ENCODE results near the gene SPTLC3. TPM values are rescaled to one million over a fixed set of nuclear protein-coding genes. Genes with fewer than 3 reads are reported as not detected.

SPTLC3 gene
- total and polyA plus RNA-seq, 2 experiments from 2014 or later: 0.52 to 0.66 TPM

DNA sequence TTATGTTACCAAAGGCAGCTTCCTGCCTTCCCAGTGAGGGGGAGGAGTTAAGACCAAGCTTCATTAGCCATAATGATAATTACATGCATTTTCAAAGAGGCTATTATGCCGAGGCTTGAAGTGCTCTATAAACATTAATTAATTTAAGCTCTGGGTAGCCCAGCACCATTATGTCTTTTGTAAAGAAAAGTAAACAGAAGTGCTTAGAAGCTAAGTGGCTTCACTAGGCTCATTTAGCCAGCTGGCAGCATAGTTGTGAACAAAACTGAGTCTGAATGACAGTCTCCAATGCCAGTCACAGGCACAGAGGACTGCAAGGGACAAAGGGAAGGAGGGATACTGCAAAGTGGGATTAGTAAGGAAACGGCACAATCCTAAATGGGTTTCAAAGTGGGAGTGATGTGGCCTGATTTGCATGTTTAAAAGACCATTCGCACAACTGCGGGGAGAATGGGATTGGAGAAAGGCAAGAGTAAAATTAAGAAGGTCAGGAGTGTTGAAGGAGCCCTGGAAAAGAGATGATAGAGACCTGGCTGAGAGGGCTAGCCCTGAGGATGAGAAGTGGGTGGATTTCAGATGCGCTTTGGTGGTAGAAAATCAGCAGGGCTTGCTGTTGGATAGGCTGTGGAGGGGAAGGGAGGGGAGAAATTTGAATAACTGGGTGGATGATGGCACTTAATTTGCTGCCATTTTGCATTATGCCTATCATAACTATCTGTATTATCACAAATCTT, 192.2 kb downstream of the SPTLC3 start (continued):
- TF ChIP-seq, protein P1, sequence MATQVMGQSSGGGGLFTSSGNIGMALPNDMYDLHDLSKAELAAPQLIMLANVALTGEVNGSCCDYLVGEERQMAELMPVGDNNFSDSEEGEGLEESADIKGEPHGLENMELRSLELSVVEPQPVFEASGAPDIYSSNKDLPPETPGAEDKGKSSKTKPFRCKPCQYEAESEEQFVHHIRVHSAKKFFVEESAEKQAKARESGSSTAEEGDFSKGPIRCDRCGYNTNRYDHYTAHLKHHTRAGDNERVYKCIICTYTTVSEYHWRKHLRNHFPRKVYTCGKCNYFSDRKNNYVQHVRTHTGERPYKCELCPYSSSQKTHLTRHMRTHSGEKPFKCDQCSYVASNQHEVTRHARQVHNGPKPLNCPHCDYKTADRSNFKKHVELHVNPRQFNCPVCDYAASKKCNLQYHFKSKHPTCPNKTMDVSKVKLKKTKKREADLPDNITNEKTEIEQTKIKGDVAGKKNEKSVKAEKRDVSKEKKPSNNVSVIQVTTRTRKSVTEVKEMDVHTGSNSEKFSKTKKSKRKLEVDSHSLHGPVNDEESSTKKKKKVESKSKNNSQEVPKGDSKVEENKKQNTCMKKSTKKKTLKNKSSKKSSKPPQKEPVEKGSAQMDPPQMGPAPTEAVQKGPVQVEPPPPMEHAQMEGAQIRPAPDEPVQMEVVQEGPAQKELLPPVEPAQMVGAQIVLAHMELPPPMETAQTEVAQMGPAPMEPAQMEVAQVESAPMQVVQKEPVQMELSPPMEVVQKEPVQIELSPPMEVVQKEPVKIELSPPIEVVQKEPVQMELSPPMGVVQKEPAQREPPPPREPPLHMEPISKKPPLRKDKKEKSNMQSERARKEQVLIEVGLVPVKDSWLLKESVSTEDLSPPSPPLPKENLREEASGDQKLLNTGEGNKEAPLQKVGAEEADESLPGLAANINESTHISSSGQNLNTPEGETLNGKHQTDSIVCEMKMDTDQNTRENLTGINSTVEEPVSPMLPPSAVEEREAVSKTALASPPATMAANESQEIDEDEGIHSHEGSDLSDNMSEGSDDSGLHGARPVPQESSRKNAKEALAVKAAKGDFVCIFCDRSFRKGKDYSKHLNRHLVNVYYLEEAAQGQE (IDR thresholded peaks at IDR 0.05; ENCODE audit: unreplicated experiment): no peak
- TF ChIP-seq JUNB (IDR thresholded peaks at IDR 0.05; ENCODE audit: unreplicated experiment) (no peak), STAT1 (IDR thresholded peaks at IDR 0.05; ENCODE audit: unreplicated experiment) (no peak), CREB1 (CRISPR knock-in tag; IDR thresholded peaks at IDR 0.05; ENCODE audit: low read depth) (no peak)

DNA sequence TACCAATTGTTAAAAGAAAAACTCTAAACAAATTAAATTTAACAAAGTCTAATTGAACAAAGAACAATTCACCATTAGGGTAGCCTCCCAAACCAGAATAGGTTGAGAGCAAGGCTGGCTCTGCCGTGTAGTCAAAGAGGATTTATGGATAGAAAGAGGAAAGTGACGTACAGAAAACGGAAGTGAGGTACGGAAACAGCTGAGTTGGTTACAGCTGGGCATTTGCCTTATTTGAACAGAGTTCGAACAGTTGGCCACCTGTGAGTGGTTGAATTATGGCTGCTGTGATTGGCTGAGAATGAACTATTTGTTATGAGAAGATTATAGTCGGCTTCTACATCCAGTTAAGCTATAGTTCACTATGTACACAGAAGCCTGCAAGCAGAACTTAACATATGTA, 193.8 kb downstream of the SPTLC3 start:
- 0 out of 2 replicates have a peak, but pooled peaks cover 2% of the 10 kb centered on the region for H3K9me2 ChIP-seq (ENCODE audit: insufficient read depth)
- no peak for TF ChIP-seq EZH2 (IDR thresholded peaks at IDR 0.05; ENCODE audit: low read depth, unreplicated experiment)
- TF ChIP-seq, protein P1 (IDR thresholded peaks at IDR 0.05; ENCODE audit: unreplicated experiment): no peak
- TF ChIP-seq, protein P2, sequence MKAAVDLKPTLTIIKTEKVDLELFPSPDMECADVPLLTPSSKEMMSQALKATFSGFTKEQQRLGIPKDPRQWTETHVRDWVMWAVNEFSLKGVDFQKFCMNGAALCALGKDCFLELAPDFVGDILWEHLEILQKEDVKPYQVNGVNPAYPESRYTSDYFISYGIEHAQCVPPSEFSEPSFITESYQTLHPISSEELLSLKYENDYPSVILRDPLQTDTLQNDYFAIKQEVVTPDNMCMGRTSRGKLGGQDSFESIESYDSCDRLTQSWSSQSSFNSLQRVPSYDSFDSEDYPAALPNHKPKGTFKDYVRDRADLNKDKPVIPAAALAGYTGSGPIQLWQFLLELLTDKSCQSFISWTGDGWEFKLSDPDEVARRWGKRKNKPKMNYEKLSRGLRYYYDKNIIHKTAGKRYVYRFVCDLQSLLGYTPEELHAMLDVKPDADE (IDR thresholded peaks at IDR 0.05): no peak
- no peak for TF ChIP-seq EZH2phosphoT487 (IDR thresholded peaks at IDR 0.05; ENCODE audit: unreplicated experiment)
- TF ChIP-seq ZNF114 (CRISPR knock-in tag; IDR thresholded peaks at IDR 0.05): no peak
- no peak for TF ChIP-seq CREB1 (CRISPR knock-in tag; IDR thresholded peaks at IDR 0.05; ENCODE audit: low read depth)
- TF ChIP-seq POLR2AphosphoS5 (IDR thresholded peaks at IDR 0.05; ENCODE audit: low read depth): no peak
- no peaks in the 10 kb centered on the region for H3K27me3 ChIP-seq (ENCODE audit: insufficient read depth)
- no peak overlapping the region for H3K4me3 Mint-ChIP-seq
- ATAC-seq (no peak), DNase-seq (ENCODE audit: low spot score) (no peak)
- H3K9me3 Mint-ChIP-seq: no peaks in the 10 kb centered on the region
- H3K79me2 ChIP-seq (replicated peaks; ENCODE audit: insufficient read depth): no peaks in the 10 kb centered on the region
- peaks cover 23% of the 10 kb centered on the region for H3K4me1 Mint-ChIP-seq
- no peaks in the 10 kb centered on the region for H3K36me3 ChIP-seq (ENCODE audit: insufficient read depth)
- no peak overlapping the region for H2AFZ ChIP-seq
- no peak overlapping the region for H3K27ac ChIP-seq (ENCODE audit: low read depth)
- no peak overlapping the region for H3K4me2 ChIP-seq
- no peaks in the 10 kb centered on the region for H4K20me1 ChIP-seq (replicated peaks; ENCODE audit: insufficient read depth)
- H3K27ac Mint-ChIP-seq: no peak overlapping the region
- H3K36me3 Mint-ChIP-seq (ENCODE audit: low read depth): no peaks in the 10 kb centered on the region
- H3K4me3 ChIP-seq: no peak overlapping the region
- H3K27me3 Mint-ChIP-seq (ENCODE audit: insufficient read depth, low read depth, poor library complexity): peaks cover 7% of the 10 kb centered on the region
- H3F3A ChIP-seq (replicated peaks; ENCODE audit: low read depth): no peaks in the 10 kb centered on the region
- peaks cover 25% of the 10 kb centered on the region for H3K4me1 ChIP-seq (ENCODE audit: insufficient read depth)
